Hepatic stellate cell (primary cell): ENCODE measurements around the gene TMEM63C.

Experiments used
- DNase-seq: peaks from one replicate; pipeline ENCODE4 v3.0.0; 2011; ENCODE audit warnings: low spot score

Gene TMEM63C

GRCh38 chr14:77258566-77258965 is 77.0 kb downstream of the TMEM63C start:
- no peak for DNase-seq

GRCh38 chr14:77259025-77259715 is 77.6 kb downstream of the TMEM63C start:
- DNase-seq: no peak

- DNase-seq: no peak
These were observed 78.6 kb downstream of the TMEM63C start for GRCh38 chr14:77260199-77260598.

GRCh38 chr14:77260631-77261030 is 79.0 kb downstream of the TMEM63C start:
- no peak for DNase-seq

- no peak for DNase-seq
These were observed 83.0 kb downstream of the TMEM63C start for GRCh38 chr14:77264466-77265186.

- DNase-seq: no peak
These were observed 83.6 kb downstream of the TMEM63C start for GRCh38 chr14:77265187-77265515.

GRCh38 chr14:77265561-77266335 is 84.2 kb downstream of the TMEM63C start:
- no peak for DNase-seq

- DNase-seq: no peak
These were observed 84.7 kb downstream of the TMEM63C start for GRCh38 chr14:77266336-77266735.

- no peak for DNase-seq
These were observed 86.5 kb downstream of the TMEM63C start for GRCh38 chr14:77267937-77268699.

GRCh38 chr14:77268989-77269600 is 87.5 kb downstream of the TMEM63C start:
- DNase-seq: no peak

GRCh38 chr14:77270361-77271112 is 88.9 kb downstream of the TMEM63C start:
- no peak for DNase-seq

- no peak for DNase-seq
These were observed 89.6 kb downstream of the TMEM63C start, which contains the start of gene NGB for GRCh38 chr14:77271113-77271710. Gene NGB, minus strand, starts transcription at chr14:77271206. Its CDS starts 269 bp downstream, at chr14:77270937.

- DNase-seq: no peak
These were observed 90.7 kb downstream of the TMEM63C start for GRCh38 chr14:77272261-77272660.

- DNase-seq: no peak
These were observed 92.2 kb downstream of the TMEM63C start for GRCh38 chr14:77273796-77274195.

- no peak for DNase-seq
These were observed 93.5 kb downstream of the TMEM63C start for GRCh38 chr14:77275041-77275580.

- no peak for DNase-seq
These were observed 94.0 kb downstream of the TMEM63C start for GRCh38 chr14:77275601-77276017.

- no peak for DNase-seq
These were observed 94.8 kb downstream of the TMEM63C start for GRCh38 chr14:77276295-77276935.

GRCh38 chr14:77276959-77277358 is 95.4 kb downstream of the TMEM63C start:
- DNase-seq: no peak

- no peak for DNase-seq
These were observed 97.0 kb downstream of the TMEM63C start for GRCh38 chr14:77278461-77279230.
